Pons (tissue), 1 donor: ENCODE results near the gene ACTMAP.
"Not testable (repeated sequence)": the region's sequence is repeated elsewhere in the genome, so short reads cannot be mapped to it uniquely, and the experiment has no call there.

Experiments
- DNase-seq: peaks from one replicate; pipeline ENCODE4 v3.0.0-alpha.2; 2016; ENCODE audit warnings: low spot score

Gene ACTMAP, protein sequence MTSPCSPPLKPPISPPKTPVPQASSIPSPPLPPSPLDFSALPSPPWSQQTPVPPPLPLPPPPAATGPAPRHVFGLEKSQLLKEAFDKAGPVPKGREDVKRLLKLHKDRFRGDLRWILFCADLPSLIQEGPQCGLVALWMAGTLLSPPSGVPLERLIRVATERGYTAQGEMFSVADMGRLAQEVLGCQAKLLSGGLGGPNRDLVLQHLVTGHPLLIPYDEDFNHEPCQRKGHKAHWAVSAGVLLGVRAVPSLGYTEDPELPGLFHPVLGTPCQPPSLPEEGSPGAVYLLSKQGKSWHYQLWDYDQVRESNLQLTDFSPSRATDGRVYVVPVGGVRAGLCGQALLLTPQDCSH

GRCh38 chr19:40750058-40750873 lies at the start of gene ACTMAP:
Gene ACTMAP (minus strand): TSS chr19:40750477. CDS start chr19:40749803, 674 bp downstream.
- DNase-seq: peak; percentile 100

GRCh38 chr19:40799558-40800338 lies 49.5 kb upstream of the ACTMAP start:
- no peak for DNase-seq

- DNase-seq: peak; percentile 100
Observed at GRCh38 chr19:40798683-40799557, 48.6 kb upstream of the ACTMAP start, which contains the start of gene EGLN2. Gene EGLN2 (plus strand): TSS chr19:40799191. CDS start chr19:40800573, 1,382 bp downstream.

- DNase-seq: no peak
Observed at GRCh38 chr19:40797963-40798682, 47.8 kb upstream of the ACTMAP start.

DNA sequence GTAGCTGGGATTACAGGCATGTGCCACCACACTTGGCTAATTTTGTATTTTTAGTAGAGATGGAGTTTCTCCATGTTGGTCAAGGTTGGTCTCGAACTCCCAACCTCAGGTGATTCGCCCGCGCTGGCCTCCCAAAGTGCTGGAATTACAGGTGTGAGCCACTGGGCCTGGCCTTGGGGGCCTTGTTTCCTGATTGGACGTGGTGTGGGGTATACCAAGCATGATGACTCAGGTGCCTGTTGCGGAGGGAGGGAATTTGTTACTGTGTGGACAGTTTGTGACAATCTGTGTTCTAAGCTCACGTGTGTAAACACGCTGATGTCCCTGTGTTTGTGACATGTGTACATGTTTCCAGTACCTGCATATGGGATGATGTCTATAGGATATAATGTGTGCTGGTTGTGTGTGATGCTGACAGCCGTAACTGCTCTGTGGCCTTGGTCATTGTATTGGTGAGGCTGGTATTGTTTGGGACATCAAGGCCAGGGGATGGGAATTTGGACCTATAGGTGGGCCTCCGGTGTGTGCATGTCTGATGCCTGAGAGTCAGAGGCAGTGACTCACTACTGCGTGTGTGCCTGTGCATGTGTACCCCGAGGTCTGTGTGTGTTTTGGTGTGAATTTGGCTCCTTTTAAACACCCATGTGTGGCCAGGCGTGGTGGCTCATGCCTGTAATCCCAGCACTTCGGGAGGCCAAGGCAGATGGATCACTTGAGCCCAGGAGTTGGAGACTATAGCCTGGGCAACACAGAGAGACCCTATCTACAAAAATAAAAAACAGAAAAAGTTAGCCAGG lies 47.1 kb upstream of the ACTMAP start:
- DNase-seq: no peak

DNA sequence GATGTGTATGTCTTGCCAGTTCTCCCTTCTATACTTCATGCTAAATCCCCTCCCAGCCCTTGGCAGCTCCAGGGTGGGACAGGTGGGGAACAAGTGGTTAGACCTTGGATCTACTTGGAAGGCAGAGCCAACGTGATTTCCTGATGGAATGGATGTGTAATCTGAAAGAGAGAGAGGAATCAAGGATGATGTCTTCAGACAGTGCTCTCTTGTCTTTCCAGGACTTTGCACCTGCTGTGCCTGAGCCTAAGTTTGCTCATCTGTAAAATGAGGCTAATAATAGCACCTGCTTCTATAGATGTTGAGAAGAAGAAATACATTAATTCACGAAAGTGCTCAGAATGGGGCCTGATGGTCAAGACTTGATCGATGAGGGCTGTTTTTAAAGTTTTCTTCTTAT lies 41.7 kb upstream of the ACTMAP start:
- DNase-seq: no peak

GRCh38 chr19:40791349-40791748 lies 41.1 kb upstream of the ACTMAP start:
- no peak for DNase-seq

- DNase-seq: no peak
Observed at GRCh38 chr19:40786060-40787037, 36.1 kb upstream of the ACTMAP start.

DNA sequence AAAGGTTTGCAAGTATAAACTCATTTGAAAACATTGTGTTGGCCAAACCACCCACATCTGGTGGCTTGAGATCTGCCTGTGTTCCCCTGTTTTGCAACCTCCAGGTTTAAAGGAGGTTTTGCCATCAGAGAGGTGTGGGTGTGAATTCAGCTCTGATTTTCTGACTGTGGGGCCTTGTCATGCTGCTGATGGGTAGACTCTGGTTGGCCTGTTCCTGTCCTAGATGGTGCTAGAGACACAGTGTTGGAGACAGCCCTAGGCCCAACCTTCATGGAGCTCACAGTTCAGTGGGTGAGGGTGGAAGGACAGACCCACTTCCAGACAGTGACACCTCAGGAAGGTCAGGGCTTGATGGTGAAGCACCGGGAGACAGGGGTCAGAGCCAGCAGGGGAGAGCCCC lies 35.2 kb upstream of the ACTMAP start:
- no peak for DNase-seq

DNA sequence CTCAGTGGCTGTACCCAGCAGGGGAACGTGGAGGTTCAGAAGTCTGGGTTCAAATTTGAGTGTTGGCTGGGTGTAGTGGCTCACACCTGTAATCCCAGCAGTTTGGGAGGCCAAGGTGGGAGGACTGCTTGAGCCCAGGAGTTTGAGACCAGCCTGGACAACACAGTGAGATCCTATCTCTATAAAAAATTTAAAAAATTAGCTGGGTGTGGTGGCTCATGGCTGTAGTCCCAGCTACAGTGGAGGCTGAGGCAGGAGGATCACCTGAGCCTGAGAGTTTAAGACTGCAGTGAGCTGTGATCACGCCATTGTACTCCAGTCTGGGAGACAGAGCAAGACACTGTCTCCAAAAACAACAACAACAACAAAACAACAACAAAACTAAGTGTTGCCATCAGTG lies 33.9 kb upstream of the ACTMAP start:
- DNase-seq: not testable (repeated sequence)

DNA sequence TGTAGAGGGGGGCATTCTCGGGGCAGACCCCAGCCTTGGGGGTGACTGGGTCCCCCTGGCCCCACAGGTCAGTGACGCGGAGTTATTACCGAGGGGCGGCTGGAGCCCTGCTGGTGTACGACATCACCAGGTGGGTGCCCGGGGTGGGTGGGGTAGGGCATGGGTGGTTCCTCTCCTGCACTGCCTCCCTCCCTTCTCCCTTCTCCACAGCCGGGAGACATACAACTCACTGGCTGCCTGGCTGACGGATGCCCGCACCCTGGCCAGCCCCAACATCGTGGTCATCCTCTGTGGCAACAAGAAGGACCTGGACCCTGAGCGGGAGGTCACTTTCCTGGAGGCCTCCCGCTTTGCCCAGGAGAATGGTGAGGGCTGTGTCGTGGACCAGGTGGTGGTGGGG lies 33.4 kb upstream of the ACTMAP start:
- no peak for DNase-seq

GRCh38 chr19:40781140-40781539 lies 30.9 kb upstream of the ACTMAP start:
- no peak for DNase-seq

DNA sequence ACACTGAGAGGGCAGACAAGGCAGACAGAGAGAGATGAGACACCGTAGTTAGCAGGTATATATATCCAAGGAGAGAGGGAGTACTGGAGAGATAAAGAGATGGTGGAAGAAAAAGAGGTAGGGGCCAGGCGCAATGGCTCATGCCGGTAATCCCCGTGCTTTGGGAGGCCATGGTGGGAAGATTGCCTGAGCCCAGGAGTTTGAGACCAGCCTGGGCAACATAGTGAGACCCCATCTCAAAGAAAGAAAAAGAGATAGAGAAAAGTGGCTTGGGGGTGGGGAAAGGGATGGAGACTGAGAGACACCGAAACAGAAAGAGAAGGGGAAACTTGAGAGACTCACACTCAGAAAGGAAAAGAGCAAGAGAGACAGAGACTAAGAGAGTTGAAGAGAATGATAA lies 30.3 kb upstream of the ACTMAP start:
- DNase-seq: no peak

DNA sequence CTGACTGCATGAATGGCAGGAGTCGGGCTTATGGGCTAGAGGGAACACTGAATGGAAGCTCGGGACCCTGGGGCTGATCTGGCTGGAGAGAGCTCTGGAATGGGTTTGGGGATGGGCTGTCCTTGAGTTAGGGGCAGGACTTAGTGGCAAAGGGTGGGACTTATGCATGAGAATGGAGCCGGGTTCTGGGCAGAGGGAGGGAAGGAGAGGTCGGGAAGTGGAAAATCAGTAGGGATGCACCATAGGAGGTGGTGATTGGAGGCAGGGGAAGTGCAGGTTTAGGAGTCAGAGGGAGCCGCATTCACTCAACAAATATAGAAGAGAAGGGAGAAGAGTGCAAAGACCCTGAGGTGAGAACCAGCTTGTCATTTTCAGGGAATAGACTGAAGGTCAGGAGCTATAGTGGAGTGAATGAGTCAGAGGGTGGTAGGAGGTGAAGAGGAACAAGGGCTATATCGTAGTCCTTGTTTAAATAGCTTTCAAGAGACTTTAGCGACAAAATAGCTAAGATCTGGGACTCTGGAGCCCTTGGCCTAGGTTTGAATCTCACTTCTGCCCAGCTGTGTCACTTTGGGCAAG lies 28.5 kb upstream of the ACTMAP start:
- DNase-seq: no peak

- DNase-seq: peak; percentile 100
Observed at GRCh38 chr19:40777937-40778705, 27.8 kb upstream of the ACTMAP start, which contains the start of gene RAB4B. Gene RAB4B (plus strand): TSS chr19:40778247. CDS start chr19:40778376, 129 bp downstream.

GRCh38 chr19:40777645-40777936 lies 27.3 kb upstream of the ACTMAP start:
- DNase-seq: no peak

- peak; percentile 99 for DNase-seq
Observed at GRCh38 chr19:40776932-40777644, 26.8 kb upstream of the ACTMAP start.
